Osteocyte (in vitro differentiated cells): ENCODE data around the gene GABPB2. TPM values are rescaled to one million over a fixed set of nuclear protein-coding genes. Genes with fewer than 3 reads are reported as not detected.

ENCODE experiments used
- DNase-seq: peaks from one replicate; pipeline ENCODE4 v3.0.0; 2021; ENCODE audit warnings: mixed read lengths; ENCODE audit not compliant: unreplicated experiment; ENCODE audit errors: extremely low spot score
- H3K27ac Mint-ChIP-seq: one replicate; pipeline ENCODE4 v1.8.0; 2021; ENCODE audit warnings: mild to moderate bottlenecking, mixed read lengths; ENCODE audit not compliant: unreplicated experiment
- H3K27me3 Mint-ChIP-seq: one replicate; pipeline ENCODE4 v1.8.0; 2021; ENCODE audit warnings: mixed read lengths; ENCODE audit not compliant: unreplicated experiment
- H3K36me3 Mint-ChIP-seq: one replicate; pipeline ENCODE4 v1.8.0; 2021; ENCODE audit warnings: mixed read lengths; ENCODE audit not compliant: unreplicated experiment
- H3K4me1 Mint-ChIP-seq: one replicate; pipeline ENCODE4 v1.8.0; 2021; ENCODE audit warnings: mixed read lengths; ENCODE audit not compliant: unreplicated experiment
- H3K4me3 Mint-ChIP-seq: one replicate; pipeline ENCODE4 v1.8.0; 2021; ENCODE audit warnings: mild to moderate bottlenecking, moderate library complexity, mixed read lengths; ENCODE audit not compliant: unreplicated experiment
- H3K9me3 Mint-ChIP-seq: one replicate; pipeline ENCODE4 v1.8.0; 2021; ENCODE audit warnings: mixed read lengths; ENCODE audit not compliant: unreplicated experiment
- total RNA-seq: library from RNA; stranded (reverse); gene quantifications from 2 replicates; pipeline ENCODE4 v1.2.1, GENCODE V29; 2021
- TF ChIP-seq, protein P1 (sequence below): fragments of 200-600 bp; sonication (generic); IDR thresholded peaks from 2 replicates; pipeline ENCODE4 v1.5.0; 2021; ENCODE audit warnings: antibody characterized with exemption, mild to moderate bottlenecking, moderate library complexity

GABPB2 gene
- total RNA-seq, 1 donor from 2014 or later = 11.1 TPM

DNA sequence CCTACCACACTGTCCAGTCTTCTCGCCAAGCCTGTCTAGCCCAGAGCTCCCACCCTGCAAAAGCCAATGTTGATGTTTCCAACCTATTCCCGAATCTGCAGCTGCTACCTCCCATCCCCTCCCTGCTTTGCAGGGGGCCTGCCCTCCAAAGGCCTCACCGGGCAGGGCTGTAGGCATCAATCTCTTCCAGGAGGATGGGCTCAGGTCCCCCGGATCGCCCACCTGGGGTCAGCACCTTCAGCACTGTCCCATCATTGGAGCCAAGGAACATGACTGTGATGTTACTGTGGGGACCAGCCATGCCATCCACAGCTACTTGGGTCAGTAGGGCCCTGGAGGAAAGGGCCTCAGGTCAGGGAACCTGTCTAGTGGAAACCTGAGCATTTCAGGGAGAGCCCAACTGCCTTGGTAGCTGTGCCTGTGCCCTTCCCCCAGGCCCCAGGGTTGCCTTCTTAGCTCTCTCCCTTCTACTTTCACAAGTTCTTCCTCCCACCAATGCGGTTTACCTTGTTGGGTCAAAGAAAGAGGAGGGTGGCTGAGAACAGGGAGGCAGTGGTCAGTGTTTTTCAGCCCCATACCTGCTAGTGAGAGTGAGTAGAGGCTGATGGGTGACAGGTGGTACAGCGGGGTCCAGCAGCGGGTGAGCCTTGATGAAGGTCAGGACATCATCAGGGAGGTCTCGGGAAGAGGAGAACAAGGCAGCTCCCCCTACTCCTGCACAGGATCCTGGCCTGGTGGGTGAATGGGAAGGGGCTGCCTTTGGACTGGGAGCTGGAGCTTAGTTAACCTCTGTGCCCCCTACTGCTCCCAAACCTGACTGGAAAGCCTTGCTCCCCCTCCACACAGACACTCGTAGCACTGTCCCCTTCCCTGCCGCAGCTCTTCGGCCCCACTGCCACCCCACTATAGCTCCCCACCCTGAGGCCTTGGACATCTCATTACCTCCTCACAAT lies 65.1 kb downstream of the GABPB2 start:
- TF ChIP-seq, protein P1, sequence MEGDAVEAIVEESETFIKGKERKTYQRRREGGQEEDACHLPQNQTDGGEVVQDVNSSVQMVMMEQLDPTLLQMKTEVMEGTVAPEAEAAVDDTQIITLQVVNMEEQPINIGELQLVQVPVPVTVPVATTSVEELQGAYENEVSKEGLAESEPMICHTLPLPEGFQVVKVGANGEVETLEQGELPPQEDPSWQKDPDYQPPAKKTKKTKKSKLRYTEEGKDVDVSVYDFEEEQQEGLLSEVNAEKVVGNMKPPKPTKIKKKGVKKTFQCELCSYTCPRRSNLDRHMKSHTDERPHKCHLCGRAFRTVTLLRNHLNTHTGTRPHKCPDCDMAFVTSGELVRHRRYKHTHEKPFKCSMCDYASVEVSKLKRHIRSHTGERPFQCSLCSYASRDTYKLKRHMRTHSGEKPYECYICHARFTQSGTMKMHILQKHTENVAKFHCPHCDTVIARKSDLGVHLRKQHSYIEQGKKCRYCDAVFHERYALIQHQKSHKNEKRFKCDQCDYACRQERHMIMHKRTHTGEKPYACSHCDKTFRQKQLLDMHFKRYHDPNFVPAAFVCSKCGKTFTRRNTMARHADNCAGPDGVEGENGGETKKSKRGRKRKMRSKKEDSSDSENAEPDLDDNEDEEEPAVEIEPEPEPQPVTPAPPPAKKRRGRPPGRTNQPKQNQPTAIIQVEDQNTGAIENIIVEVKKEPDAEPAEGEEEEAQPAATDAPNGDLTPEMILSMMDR = no peak
- H3K36me3 Mint-ChIP-seq = peaks cover 28% of the 10 kb centered on the region
- no peaks in the 10 kb centered on the region for H3K9me3 Mint-ChIP-seq
- H3K27ac Mint-ChIP-seq = no peak overlapping the region
- H3K4me1 Mint-ChIP-seq = peaks cover 12% of the 10 kb centered on the region
- no peak overlapping the region for H3K4me3 Mint-ChIP-seq
- peaks cover 6% of the 10 kb centered on the region for H3K27me3 Mint-ChIP-seq
- no peak for DNase-seq

DNA sequence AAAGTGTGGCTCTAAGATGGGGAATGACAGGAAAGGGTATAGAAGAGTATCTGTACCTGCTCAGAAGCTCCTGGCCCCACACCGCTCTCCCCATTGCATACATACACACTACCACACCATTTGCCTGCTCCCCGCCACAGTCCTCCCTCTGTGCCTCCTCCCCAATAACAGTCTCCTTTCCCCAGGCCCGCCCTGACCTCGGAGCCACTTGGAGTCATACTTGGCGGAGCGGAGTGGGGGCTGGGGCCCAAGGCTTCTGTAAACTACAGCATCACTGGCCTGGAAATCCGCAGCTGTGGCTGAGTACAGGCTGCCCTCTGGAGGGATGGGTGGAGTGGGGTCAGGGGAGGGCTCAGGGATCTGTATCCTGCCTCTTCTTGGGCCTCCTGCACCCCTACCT lies 67.2 kb downstream of the GABPB2 start:
- DNase-seq = no peak
- TF ChIP-seq, protein P1 = no peak
- H3K27me3 Mint-ChIP-seq = no peaks in the 10 kb centered on the region
- no peak overlapping the region for H3K27ac Mint-ChIP-seq
- H3K4me1 Mint-ChIP-seq = peaks cover 2% of the 10 kb centered on the region
- H3K9me3 Mint-ChIP-seq = no peaks in the 10 kb centered on the region
- H3K36me3 Mint-ChIP-seq = peaks cover 28% of the 10 kb centered on the region
- H3K4me3 Mint-ChIP-seq = no peak overlapping the region

DNA sequence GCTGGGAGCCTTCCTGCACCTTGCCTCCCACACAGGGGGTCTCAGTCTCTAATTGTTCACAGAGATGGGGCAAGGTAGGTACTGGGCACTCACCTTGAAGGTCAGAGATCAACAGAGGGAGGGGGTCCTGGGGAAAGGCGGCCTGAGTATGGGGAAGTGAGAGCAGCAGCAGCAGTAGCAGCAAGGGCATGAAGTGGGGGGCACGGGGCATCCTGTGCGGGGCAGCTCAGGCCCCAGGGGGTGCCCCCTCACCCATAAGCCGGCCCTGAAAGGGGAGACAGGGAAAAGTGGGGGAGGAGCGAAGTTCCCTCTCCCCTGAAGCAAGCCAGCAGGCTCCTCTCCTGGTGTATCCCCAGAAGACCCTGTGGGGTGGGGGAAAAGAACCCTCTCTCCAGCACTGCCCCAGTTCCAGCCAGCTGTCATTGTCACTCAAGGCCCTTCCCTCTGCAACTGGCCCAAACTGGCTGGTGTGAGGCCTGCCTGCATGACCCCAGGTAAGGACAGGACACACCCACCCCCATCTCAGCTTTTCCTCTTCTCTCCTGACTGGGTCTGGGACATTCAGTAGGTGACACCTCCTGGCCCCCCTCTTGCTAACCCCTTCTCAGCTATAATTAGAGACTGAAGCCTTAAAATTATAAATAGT lies 72.0 kb downstream of the GABPB2 start:
- Mint-ChIP-seq H3K4me1 (peaks cover 32% of the 10 kb centered on the region), H3K9me3 (no peaks in the 10 kb centered on the region), H3K4me3 (no peak overlapping the region), H3K27me3 (no peaks in the 10 kb centered on the region), H3K36me3 (peaks cover 5% of the 10 kb centered on the region), H3K27ac (no peak overlapping the region)
- TF ChIP-seq, protein P1 = no peak
- no peak for DNase-seq

DNA sequence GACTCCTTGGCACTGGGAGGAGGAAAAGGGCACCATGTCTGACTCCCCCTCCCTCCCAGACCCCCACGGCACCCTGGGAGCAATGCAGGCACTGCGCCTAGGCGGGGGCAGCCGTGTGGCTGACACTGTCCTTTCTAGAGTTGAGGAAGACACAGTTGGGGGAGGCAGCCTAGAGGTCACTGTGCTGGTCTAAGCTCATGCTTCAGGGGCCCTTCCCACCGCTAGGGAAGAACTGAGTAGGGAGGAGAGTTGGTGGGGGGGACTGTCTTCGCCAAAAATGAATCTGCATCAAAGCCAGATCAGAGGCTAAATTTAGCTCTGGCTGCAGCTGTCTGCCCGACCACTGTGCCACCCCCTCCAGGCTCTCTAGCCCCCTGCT lies 72.5 kb downstream of the GABPB2 start:
- Mint-ChIP-seq H3K4me3 (no peak overlapping the region), H3K27me3 (no peaks in the 10 kb centered on the region), H3K4me1 (peaks cover 35% of the 10 kb centered on the region), H3K9me3 (no peaks in the 10 kb centered on the region), H3K27ac (no peak overlapping the region), H3K36me3 (peaks cover 5% of the 10 kb centered on the region)
- DNase-seq = no peak
- TF ChIP-seq, protein P1 = no peak

DNA sequence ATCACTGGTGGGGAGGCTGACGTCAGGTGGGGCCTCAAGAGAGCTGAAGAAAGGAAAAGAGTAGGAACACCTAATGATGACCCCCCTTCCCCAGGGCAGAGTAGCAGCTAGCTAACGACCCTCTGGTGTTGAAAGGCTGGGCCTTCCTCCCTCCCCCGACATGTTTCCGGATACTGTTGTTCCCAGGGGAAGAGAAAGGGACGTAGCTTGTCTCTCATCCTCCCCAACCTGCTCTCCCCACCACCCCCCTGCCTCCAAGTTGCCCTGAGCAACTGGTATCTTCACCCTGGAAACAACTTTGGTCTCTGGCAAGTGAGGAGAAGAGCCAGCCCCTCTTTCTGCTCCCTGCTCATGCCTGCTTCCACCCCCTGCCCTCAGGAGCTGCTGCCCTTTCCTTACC lies 73.4 kb downstream of the GABPB2 start:
- Mint-ChIP-seq H3K27ac (no peak overlapping the region), H3K4me3 (no peak overlapping the region), H3K9me3 (no peaks in the 10 kb centered on the region), H3K27me3 (no peaks in the 10 kb centered on the region), H3K4me1 (peaks cover 35% of the 10 kb centered on the region), H3K36me3 (peaks cover 6% of the 10 kb centered on the region)
- no peak for DNase-seq
- TF ChIP-seq, protein P1 = no peak
